Choroid plexus epithelial cell (primary cell): ENCODE data around the gene TCN2.

Source experiments
- DNase-seq: peaks from one replicate; pipeline ENCODE4 v3.0.0-alpha.2; 2010; ENCODE audit warnings: low read depth
- H3K4me3 ChIP-seq: 2 replicates; pipeline ENCODE4 v1.5.1; 2011; ENCODE audit warnings: low read depth, mild to moderate bottlenecking, control low read depth, low read length, moderate library complexity
- CTCF ChIP-seq: conservative IDR thresholded peaks from 2 replicates; pipeline ENCODE4 v1.5.1; 2011; ENCODE audit warnings: low read depth, mild to moderate bottlenecking, control low read depth, inconsistent platforms, low read length, moderate library complexity

The TCN2 gene

GRCh38 chr22:30602049-30602448 is 4.9 kb upstream of the TCN2 start:
- peak; percentile 74 for DNase-seq
- no peak overlapping the region for H3K4me3 ChIP-seq
- TF ChIP-seq CTCF = peak; percentile 64

DNA sequence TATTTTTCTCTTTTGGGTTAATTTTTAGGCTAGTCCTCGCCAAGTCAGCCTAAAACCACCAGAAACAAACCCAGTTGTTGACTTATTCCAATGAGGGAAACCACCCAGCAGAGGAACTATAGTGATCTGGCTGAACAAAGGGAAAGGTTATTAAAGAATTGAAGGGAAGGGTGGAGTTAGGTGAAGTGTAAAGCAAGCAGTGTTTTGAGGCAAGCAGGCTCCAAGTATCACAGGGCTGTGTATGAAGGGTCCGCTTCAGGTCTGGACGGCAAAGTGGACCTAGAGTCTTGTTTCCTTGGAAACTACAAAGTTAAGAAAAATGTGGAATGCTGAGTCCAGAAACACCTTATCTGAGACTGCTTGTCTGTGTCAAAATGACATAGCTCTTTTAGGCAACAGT is 3.2 kb upstream of the TCN2 start:
- TF ChIP-seq CTCF = no peak
- no peak for DNase-seq

GRCh38 chr22:30604723-30605122 is 2.3 kb upstream of the TCN2 start:
- TF ChIP-seq CTCF = no peak
- no peak for DNase-seq
- no peak overlapping the region for H3K4me3 ChIP-seq

More for the DNA sequence above, 3.2 kb upstream of the TCN2 start:
- H3K4me3 ChIP-seq = no peak overlapping the region

DNA sequence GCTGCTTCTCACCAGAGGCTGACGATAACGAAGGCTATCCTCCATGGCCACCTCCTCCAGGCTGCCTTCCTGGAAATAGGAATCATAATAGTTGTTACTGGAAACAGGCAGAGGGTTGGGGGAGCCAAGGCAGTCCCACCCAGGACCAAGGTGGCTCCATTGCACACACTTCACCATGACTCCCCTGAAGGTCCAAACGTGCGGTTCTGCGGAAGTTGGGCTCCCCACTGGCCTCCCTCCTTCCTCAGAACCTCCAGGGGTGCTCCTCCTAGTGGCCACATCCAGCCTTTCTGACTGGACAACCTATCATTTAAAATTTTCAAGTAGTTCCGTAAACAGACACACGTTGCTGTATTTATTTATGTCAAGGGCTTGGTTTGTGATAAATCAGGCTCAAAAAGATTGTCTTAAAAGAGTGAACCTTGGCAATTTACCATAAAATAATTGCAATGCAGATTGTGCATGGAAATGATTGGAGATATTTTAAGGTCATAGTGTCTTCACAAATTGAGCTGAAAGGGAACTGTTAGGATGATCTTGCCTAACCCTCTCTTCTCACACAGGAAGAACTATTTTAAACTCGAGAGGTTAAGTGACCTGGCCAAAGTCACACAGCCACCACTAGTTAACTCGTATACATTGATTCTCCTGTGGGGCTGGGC is 1.4 kb upstream of the TCN2 start:
- TF ChIP-seq CTCF = peak; percentile 86
- peak; percentile 72 for DNase-seq
- peak overlapping the region; percentile 68 for H3K4me3 ChIP-seq

DNA sequence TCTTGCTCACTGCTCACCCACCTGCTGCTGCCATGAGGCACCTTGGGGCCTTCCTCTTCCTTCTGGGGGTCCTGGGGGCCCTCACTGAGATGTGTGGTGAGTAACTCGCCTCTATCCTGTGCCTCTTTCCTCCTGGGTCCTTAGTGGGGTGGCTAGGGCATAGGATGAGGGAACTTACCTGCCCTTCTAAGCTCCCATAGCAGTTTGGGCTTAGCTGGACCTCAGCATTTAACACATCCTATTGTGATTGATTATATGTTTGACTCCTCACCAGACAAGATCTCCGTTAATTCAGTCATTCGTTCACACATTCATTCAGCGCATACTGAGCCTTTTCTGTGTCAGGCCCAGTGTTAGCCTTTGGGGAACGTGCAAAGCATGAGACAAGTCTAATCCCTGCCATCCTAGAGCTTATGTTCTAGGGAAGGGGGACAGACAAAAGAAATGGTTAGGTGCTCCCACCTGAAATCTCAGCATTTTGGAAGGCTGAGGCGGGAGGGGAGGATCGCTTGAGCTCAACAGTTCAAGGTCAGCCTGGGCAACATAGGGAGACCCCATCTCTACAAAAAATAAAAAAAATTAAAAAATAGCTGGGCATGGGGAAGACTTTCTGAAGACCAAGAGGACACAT is 441 bp downstream of the TCN2 start:
- no peak for TF ChIP-seq CTCF
- peak overlapping the region; percentile 68 for H3K4me3 ChIP-seq
- no peak for DNase-seq

DNA sequence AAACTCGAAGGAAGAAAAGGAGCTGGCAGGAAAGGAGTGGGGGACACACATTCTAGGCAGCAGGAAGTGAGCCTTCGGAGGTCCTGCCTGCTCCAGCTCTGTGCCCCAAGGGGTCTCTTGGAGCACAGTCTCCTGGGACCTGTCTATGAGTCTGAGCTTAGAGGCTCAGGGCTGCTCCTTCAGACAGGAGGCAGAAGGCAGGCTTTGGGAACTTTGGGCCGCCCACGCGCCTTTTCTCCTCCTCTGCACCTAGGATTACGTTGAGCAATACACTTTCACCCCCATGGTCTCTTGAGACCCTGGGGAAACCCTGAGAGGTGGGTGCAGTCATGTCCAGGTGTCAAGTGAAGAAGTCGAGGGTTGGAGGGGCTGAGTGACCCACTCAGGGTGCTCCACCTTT is 965 bp downstream of the TCN2 start:
- H3K4me3 ChIP-seq = peak overlapping the region; percentile 68
- TF ChIP-seq CTCF = no peak
- no peak for DNase-seq
